ENCODE results near the gene REXO4.

Gene REXO4

GRCh38 chr9:133368249-133368881 is 49.4 kb downstream of the REXO4 start:
- no peak overlapping the region for H2BK120ac ChIP-seq (ENCODE audit: insufficient read depth, low read length, poor library complexity)
- no CpG with 5 or more reads among the region's 18 CpGs for WGBS (ENCODE audit: extremely low coverage, insufficient coverage, insufficient read length)
- no peak overlapping the region for H3K9ac ChIP-seq (ENCODE audit: low read length)

DNA sequence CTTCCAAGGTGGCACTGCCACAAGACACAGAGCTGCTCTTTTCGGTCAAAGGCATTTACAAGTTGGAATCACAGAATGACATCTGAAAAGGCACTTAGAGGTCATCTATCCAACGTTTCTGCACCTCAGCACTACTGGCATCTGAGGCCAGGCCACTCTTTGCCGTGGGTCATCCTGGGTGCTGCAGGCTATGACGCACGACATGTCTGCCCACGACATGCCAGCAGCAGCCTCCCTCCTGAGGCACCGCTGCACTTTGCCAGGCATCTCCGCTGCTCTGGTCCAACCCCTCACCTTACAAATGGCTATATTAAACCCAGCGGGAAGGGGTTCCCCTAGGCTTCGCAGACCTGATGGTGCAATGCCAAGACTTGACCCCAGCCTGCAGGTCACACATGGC is 50.0 kb downstream of the REXO4 start:
- no peak overlapping the region for H4K12ac ChIP-seq (ENCODE audit: low read depth, low read length)
- H3K9ac ChIP-seq (ENCODE audit: low read length): no peak overlapping the region
- H4K91ac ChIP-seq (ENCODE audit: low read depth, low read length): no peak overlapping the region
- H3K27ac ChIP-seq (ENCODE audit: low read depth, low read length): no peak overlapping the region
- H3K79me2 ChIP-seq (ENCODE audit: control insufficient read depth, insufficient read depth, low read length, poor library complexity): peaks cover 22% of the 10 kb centered on the region
- no peak overlapping the region for H2AFZ ChIP-seq (ENCODE audit: insufficient read depth, low read length, poor library complexity)
- WGBS (ENCODE audit: extremely low coverage, insufficient coverage, insufficient read length): no CpG with 5 or more reads among the region's 10 CpGs
- H3K14ac ChIP-seq (ENCODE audit: low read length): no peak overlapping the region
- no peak overlapping the region for H4K8ac ChIP-seq (ENCODE audit: low read depth, low read length)
- H3K4me1 ChIP-seq (ENCODE audit: control insufficient read depth in 1 of 2, insufficient read depth in 2 of 2, low read length in 2 of 2): peaks cover 6 to 7% of the 10 kb centered on the region in 2 experiments
- no peaks in the 10 kb centered on the region for H3K27me3 ChIP-seq (ENCODE audit: insufficient read depth, low read length)
- no peak overlapping the region for H3K23ac ChIP-seq (ENCODE audit: low read length)
- peaks cover 1% of the 10 kb centered on the region for H3K9me3 ChIP-seq (ENCODE audit: insufficient read depth, low read depth, low read length)
- peak overlapping the region; percentile 53 for H3K4ac ChIP-seq (ENCODE audit: low read depth, low read length)
- H2AK5ac ChIP-seq (ENCODE audit: low read length): no peak overlapping the region
- no peak overlapping the region for H2BK5ac ChIP-seq (ENCODE audit: low read depth, low read length, poor library complexity)
- no peak overlapping the region for H2BK12ac ChIP-seq (ENCODE audit: low read length)
- peaks cover 76 to 89% of the 10 kb centered on the region in 2 experiments for H3K36me3 ChIP-seq (ENCODE audit: control insufficient read depth in 1 of 2, insufficient read depth in 2 of 2, low read length in 2 of 2)
- no peak overlapping the region for H3K18ac ChIP-seq (ENCODE audit: low read length)
- DNase-seq: no peak
- H3K4me3 ChIP-seq (ENCODE audit: low read depth, low read length): no peak overlapping the region
- no peaks in the 10 kb centered on the region for H3K79me1 ChIP-seq (ENCODE audit: low read length)
- H2BK120ac ChIP-seq (ENCODE audit: insufficient read depth, low read length, poor library complexity): no peak overlapping the region
- no peak overlapping the region for H3K4me2 ChIP-seq (ENCODE audit: low read length)

More at GRCh38 chr9:133368249-133368881, 49.4 kb downstream of the REXO4 start:
- H3K36me3 ChIP-seq (ENCODE audit: control insufficient read depth in 1 of 2, insufficient read depth in 2 of 2, low read length in 2 of 2): peaks cover 77 to 89% of the 10 kb centered on the region in 2 experiments
- H3K4me1 ChIP-seq (ENCODE audit: control insufficient read depth in 1 of 2, insufficient read depth in 2 of 2, low read length in 2 of 2): peaks cover 6 to 7% of the 10 kb centered on the region in 2 experiments
- no peak overlapping the region for H3K14ac ChIP-seq (ENCODE audit: low read length)
- H2AFZ ChIP-seq (ENCODE audit: insufficient read depth, low read length, poor library complexity): no peak overlapping the region
- no peak overlapping the region for H3K23ac ChIP-seq (ENCODE audit: low read length)
- no peak overlapping the region for H4K8ac ChIP-seq (ENCODE audit: low read depth, low read length)
- H3K9me3 ChIP-seq (ENCODE audit: insufficient read depth, low read depth, low read length): peaks cover 1% of the 10 kb centered on the region
- no peak overlapping the region for H2BK5ac ChIP-seq (ENCODE audit: low read depth, low read length, poor library complexity)
- no peak overlapping the region for H3K4me3 ChIP-seq (ENCODE audit: low read depth, low read length)
- H2BK12ac ChIP-seq (ENCODE audit: low read length): no peak overlapping the region
- H3K4me2 ChIP-seq (ENCODE audit: low read length): no peak overlapping the region
- no peaks in the 10 kb centered on the region for H3K79me1 ChIP-seq (ENCODE audit: low read length)
- H3K79me2 ChIP-seq (ENCODE audit: control insufficient read depth, insufficient read depth, low read length, poor library complexity): peaks cover 26% of the 10 kb centered on the region
- H2AK5ac ChIP-seq (ENCODE audit: low read length): no peak overlapping the region
- H3K27ac ChIP-seq (ENCODE audit: low read depth, low read length): no peak overlapping the region
- H4K12ac ChIP-seq (ENCODE audit: low read depth, low read length): no peak overlapping the region
- H4K91ac ChIP-seq (ENCODE audit: low read depth, low read length): no peak overlapping the region
- H3K4ac ChIP-seq (ENCODE audit: low read depth, low read length): peak overlapping the region; percentile 53
- no peak for DNase-seq
- H3K27me3 ChIP-seq (ENCODE audit: insufficient read depth, low read length): no peaks in the 10 kb centered on the region
- no peak overlapping the region for H3K18ac ChIP-seq (ENCODE audit: low read length)

DNA sequence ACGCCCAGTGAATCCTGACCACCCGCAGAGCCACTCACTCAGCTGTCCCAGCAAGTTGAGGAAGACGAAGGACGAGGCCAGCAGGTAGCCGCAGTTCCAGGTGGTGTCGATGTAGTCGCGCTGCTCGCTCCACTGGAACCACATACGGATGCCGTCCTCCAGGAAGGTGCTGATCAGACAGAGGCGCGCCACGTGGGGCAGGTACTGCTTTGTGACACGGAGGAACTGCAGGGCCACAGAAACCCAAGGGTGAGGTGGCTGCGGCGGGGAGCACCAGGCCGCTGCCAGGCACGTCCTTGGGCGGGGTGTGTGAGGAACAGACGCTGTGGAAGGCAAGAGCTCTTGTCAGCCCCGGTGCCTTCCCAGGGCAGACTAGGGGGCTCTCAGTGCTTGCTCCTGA is 50.6 kb downstream of the REXO4 start:
- Histone ChIP-seq H2AFZ (ENCODE audit: insufficient read depth, low read length, poor library complexity) (no peak overlapping the region), H2BK120ac (ENCODE audit: insufficient read depth, low read length, poor library complexity) (no peak overlapping the region), H3K79me2 (ENCODE audit: control insufficient read depth, insufficient read depth, low read length, poor library complexity) (peaks cover 21% of the 10 kb centered on the region), H3K4me1 (ENCODE audit: control insufficient read depth in 1 of 2, insufficient read depth in 2 of 2, low read length in 2 of 2) (peaks cover 6 to 7% of the 10 kb centered on the region in 2 experiments), H3K23ac (ENCODE audit: low read length) (no peak overlapping the region), H3K36me3 (ENCODE audit: control insufficient read depth in 1 of 2, insufficient read depth in 2 of 2, low read length in 2 of 2) (peaks cover 78 to 89% of the 10 kb centered on the region in 2 experiments), H3K18ac (ENCODE audit: low read length) (no peak overlapping the region), H3K4me3 (ENCODE audit: low read depth, low read length) (no peak overlapping the region), H3K4ac (ENCODE audit: low read depth, low read length) (no peak overlapping the region), H3K9me3 (ENCODE audit: insufficient read depth, low read depth, low read length) (peaks cover 1% of the 10 kb centered on the region), H3K9ac (ENCODE audit: low read length) (no peak overlapping the region), H3K27me3 (ENCODE audit: insufficient read depth, low read length) (no peaks in the 10 kb centered on the region), H3K4me2 (ENCODE audit: low read length) (no peak overlapping the region), H3K27ac (ENCODE audit: low read depth, low read length) (no peak overlapping the region), H3K79me1 (ENCODE audit: low read length) (no peaks in the 10 kb centered on the region), H4K12ac (ENCODE audit: low read depth, low read length) (no peak overlapping the region), H2BK12ac (ENCODE audit: low read length) (no peak overlapping the region), H4K8ac (ENCODE audit: low read depth, low read length) (no peak overlapping the region), H3K14ac (ENCODE audit: low read length) (no peak overlapping the region), H2BK5ac (ENCODE audit: low read depth, low read length, poor library complexity) (no peak overlapping the region), H4K91ac (ENCODE audit: low read depth, low read length) (no peak overlapping the region), H2AK5ac (ENCODE audit: low read length) (no peak overlapping the region)
- no peak for DNase-seq
- WGBS (ENCODE audit: extremely low coverage, insufficient coverage, insufficient read length): no CpG with 5 or more reads among the region's 22 CpGs

GRCh38 chr9:133366435-133366834 is 51.4 kb downstream of the REXO4 start:
- no peaks in the 10 kb centered on the region for H3K79me1 ChIP-seq (ENCODE audit: low read length)
- H3K4me2 ChIP-seq (ENCODE audit: low read length): no peak overlapping the region
- H4K8ac ChIP-seq (ENCODE audit: low read depth, low read length): no peak overlapping the region
- no peaks in the 10 kb centered on the region for H3K27me3 ChIP-seq (ENCODE audit: insufficient read depth, low read length)
- peaks cover 18% of the 10 kb centered on the region for H3K79me2 ChIP-seq (ENCODE audit: control insufficient read depth, insufficient read depth, low read length, poor library complexity)
- no peak overlapping the region for H2AFZ ChIP-seq (ENCODE audit: insufficient read depth, low read length, poor library complexity)
- no peak overlapping the region for H3K9ac ChIP-seq (ENCODE audit: low read length)
- H3K4ac ChIP-seq (ENCODE audit: low read depth, low read length): no peak overlapping the region
- no peak overlapping the region for H2BK12ac ChIP-seq (ENCODE audit: low read length)
- H2AK5ac ChIP-seq (ENCODE audit: low read length): no peak overlapping the region
- H2BK120ac ChIP-seq (ENCODE audit: insufficient read depth, low read length, poor library complexity): no peak overlapping the region
- no peak overlapping the region for H3K4me3 ChIP-seq (ENCODE audit: low read depth, low read length)
- H3K14ac ChIP-seq (ENCODE audit: low read length): no peak overlapping the region
- DNase-seq: no peak
- H3K23ac ChIP-seq (ENCODE audit: low read length): no peak overlapping the region
- peak overlapping the region; percentile 33 for H4K12ac ChIP-seq (ENCODE audit: low read depth, low read length)
- H3K27ac ChIP-seq (ENCODE audit: low read depth, low read length): no peak overlapping the region
- H3K18ac ChIP-seq (ENCODE audit: low read length): no peak overlapping the region
- H3K9me3 ChIP-seq (ENCODE audit: insufficient read depth, low read depth, low read length): peaks cover 1% of the 10 kb centered on the region
- peaks cover 80 to 91% of the 10 kb centered on the region in 2 experiments for H3K36me3 ChIP-seq (ENCODE audit: control insufficient read depth in 1 of 2, insufficient read depth in 2 of 2, low read length in 2 of 2)
- H4K91ac ChIP-seq (ENCODE audit: low read depth, low read length): no peak overlapping the region
- H3K4me1 ChIP-seq (ENCODE audit: control insufficient read depth in 1 of 2, insufficient read depth in 2 of 2, low read length in 2 of 2): peaks cover 6 to 7% of the 10 kb centered on the region in 2 experiments
- no peak overlapping the region for H2BK5ac ChIP-seq (ENCODE audit: low read depth, low read length, poor library complexity)
- no CpG with 5 or more reads among the region's 11 CpGs for WGBS (ENCODE audit: extremely low coverage, insufficient coverage, insufficient read length)

All from trophoblast cell (in vitro differentiated cells and primary cell).